T-helper 9 cell (primary cell): ENCODE data around the gene LEMD1.

Experiments
- DNase-seq: peaks from one replicate; pipeline ENCODE4 v3.0.0-alpha.2; 2020

Gene LEMD1

DNA sequence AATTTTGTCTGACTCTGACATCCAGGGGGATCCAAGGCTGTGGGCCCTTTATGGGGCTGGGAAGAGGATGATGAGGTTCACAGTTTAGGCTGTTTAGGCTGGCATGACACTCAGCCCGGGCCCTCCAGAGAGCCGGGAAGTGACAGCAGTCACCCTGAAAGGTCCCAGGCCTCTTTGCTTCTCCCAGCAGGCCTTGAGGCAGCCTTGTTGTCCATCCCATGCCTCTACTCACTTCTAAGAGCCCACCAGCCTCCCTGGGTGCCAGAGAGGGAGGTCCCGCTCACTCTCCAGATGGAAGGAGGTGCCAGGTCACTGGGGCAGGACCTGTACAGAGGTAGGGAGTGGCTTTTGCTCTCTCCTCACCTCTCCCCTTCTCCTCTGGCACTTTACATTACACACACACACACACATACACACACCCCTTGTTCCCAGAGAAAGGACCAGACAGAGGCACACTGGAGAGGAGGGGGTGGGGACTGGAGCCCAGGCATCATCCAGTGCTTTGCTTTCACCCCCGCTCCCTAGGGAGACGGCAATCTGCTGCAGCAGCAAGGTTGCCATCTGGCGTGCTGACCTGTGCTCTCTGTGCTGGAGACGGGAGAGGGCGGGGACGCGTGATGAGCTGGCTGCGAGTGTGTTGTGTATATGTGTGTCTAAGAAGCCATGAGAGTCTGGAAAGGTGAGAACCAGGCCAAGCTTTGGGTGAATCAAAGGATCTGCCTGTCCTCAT lies 69.7 kb downstream of the LEMD1 start:
- no peak for DNase-seq

DNA sequence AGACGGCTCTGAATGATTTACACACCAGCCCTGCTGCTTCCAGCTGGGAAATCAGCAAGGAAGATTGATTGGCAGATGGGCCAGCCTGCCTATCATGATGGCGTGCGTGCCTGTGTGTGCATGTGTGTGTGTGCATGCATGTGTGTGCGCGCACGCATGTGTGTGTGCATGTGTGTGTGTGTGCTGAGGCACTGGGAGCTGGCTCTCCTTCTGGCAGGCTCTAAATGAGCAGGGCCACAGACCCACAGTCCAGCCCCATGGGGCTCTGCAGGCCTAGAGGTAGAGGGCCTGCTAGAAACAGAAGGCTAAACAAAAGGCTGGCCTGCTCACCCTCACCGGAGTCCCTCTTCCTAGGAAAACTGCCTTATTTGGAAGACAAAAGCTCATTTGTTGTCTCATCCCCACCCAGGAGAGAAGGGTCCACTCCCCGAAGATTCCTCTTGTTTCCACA lies 71.1 kb downstream of the LEMD1 start:
- no peak for DNase-seq

DNA sequence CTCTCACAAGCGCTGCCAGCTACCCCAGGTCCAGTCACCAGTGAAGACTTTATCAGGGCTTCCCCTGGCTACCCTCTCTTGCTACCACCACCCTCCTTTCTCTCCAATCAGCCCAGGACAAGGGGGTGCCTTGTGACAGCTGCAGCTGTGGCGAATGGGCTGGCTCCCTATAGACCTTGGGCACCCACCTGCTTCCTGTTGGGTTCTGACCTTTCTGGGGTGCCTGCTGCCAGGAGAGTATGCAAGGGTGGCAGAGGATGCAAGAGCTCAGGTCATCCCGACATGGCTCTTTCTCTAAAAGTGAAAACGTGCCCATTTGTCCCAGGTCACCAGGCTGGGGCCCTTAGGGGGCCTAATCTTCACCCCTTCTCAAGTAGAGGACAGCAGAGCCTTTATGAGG lies 71.7 kb downstream of the LEMD1 start:
- DNase-seq: no peak

DNA sequence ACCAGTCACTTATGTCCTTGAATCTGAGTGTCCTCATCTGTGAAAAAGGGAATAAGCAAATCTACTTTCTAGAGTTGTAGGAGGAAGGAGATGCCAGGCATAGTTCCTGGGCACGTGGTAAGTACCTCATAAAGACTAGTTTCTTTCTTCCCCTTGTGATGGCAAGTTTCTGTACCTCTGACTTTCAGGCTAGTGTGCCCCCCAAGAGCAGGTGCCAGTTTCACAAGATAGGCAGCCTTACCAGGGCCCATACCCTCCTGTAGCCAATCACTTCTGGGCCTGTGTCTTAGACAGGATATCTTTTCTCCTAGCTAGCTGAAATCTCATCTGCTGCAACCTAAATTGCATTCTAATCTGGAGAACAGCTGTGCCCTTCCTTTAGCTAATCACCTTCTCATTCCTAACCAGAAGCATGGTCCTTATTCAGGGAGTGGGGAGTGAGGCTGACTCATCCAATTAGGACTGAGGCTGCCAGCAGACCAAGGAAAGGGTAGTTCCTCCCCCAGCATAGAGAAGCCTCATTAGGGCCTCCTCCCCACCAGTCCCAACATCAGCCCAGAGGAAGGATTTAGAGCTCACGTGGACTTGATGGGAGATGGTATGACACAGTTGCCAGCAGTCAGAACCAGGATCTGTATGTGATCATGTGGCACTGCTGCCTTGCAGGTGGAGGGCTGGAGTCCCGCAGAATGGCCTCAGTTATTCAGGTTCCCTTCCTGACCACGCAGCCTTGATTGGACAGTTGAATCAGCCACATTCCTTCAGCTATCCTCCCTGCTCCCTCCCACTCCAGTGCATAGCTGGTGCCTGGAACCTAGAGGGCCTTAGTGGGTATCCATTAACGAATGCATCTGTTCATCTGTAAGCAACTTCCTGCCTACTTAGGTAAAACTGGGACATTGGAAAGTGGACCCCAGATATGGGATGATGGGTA lies 73.0 kb downstream of the LEMD1 start:
- no peak for DNase-seq

DNA sequence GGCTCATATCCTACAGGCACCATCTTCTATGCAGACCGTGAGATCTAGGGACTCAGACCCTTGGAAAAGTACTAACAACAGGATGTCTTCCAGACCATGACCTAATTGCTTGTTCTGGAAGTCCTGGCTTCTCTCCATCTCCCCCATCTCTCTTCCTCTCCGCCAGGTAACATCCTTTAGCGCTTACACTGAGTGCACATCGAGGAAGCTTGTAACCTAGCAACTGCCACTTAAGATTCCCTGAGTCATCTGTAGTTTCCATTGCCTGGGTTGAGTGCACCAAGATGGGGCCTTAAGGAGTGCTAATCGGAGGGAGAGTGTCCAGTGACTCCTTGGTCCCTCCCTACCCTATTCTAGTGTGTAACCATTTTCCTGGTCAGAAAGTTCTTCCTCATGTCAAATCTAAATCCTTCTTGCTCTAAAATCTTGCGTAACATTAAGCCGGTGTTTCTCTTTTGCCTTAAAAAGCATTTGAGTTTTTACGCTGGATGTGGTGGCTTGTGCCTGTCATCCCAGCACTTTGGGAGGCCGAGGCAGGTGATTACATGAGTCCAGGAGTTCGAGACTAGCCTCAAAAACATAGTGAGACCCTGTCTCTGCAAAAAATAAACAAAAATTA lies 74.8 kb downstream of the LEMD1 start:
- DNase-seq: no peak

DNA sequence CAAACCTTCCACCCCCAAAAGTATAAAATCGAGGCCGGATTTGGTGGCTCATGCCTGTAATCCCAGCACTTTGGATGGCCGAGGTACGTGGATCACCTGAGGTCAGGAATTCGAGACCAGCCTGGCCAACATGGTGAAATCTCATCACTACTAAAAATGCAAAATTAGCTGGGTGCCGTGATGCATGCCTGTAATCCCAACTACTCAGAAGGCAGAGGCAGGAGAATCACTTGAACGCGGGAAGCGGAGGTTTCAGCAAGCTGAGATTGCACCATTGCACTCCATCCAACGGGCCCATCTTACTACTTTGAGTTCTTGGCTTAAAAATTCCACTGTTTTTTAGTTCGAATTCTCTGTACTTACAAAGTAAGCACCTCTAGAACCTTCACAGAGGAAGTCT lies 76.1 kb downstream of the LEMD1 start:
- DNase-seq: no peak

DNA sequence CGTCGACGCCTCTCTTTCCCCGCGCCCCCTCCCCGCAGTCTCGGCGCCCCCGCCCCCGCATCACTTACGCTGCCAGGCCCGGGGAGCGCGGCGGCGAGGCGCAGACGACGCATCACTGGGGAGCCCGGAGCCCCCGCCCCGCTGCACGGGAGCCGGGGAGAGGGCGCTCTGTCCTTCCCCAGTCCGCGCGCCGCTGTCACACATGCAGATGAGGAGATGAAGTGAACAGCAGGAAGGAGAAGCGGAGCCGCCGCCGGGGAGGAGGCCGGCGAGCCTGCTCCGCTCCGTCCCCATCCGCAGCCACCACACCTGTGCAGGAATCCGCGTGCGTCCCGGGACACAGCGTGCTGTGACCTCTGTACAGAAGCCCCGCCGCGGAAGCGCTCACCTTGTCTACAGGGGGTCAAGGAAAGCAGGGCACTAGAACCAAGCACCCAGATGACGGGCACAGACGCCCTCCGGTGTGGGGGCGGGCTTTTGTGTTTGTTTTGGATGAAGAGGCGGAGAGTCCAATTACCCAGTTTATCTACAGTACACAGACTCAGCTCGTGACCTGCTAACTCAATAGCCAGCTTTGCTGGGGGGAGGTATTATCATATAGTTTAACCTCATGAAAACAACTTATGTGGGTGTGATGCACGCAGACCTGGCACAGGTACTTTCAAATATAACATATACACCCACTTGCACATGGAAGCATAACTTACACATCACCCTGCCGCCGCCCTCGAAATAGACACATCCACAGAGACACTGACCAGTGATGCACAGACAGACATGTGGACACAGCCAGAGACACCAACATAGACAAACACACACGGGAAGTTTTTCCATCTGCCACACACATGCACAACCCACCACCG lies 77.6 kb downstream of the LEMD1 start:
- DNase-seq: peak; percentile 26

DNA sequence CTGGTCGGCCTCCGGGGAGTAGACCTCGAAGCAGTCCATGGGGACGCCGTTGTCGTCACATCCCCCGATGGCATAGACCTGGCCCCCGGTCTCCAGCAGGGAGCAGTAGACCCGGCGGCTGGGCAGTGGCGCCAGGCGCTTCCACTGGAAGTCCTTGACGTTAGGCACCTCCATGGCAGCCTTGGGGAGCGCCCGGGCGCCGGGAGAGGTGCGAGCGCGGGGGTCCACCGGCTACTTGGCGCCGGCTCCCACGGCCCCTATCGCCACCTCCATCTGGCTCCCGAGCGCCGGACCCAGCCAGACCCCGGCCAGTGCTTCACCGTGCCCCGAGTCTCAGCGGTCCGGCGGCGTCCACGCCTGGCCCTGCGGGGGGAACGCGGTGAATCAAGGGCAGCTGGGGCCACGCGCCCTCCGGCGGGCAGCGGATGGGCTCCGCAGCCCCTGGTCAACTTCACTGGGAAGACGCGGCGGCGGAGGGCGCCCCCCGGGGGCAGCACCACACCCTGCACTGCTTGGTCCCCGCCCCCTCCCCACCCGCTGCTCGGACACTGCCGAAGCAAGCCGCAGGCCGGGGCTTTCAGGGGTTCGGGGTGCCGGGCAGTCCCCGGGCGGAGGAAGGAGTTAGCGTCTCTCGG lies 78.3 kb downstream of the LEMD1 start:
- no peak for DNase-seq

DNA sequence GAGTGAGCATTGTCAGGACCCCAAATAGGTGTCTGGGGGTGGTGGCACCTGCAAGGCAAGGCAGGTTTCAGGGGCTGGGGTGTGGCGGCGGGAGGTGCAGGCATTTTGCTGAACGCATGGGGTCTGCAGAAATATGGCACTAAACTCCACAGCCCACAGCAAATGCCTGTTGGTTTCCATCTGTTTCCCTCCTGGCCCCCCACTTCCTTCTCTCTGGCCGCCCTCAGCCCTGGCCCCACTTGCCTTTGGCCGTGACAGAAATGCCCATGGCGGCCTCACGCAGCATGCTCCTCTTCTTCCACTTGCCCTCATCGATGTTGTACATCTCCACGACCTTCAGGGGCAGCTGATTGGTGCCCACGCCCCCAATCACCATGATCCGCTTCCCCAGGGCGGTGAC lies 78.9 kb downstream of the LEMD1 start:
- DNase-seq: no peak

DNA sequence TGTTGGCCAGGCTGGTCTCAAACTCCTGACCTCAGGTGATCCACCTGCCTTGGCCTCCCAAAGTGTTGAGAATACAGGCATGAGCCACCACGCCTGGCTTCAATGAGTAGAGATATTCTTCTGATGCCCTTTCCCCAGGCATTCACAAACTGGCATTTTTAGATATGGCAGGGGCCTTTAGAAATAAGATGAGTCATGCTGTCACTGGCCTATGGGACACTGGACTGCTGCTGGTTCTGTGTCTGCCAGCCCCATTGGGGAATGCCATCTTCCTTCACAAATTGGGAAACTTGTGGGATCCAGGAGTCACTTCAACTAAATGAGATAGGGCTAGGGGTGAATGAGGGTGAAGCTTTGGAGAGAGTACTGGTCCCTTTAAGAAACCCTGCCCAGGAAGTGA lies 81.2 kb downstream of the LEMD1 start:
- DNase-seq: no peak

DNA sequence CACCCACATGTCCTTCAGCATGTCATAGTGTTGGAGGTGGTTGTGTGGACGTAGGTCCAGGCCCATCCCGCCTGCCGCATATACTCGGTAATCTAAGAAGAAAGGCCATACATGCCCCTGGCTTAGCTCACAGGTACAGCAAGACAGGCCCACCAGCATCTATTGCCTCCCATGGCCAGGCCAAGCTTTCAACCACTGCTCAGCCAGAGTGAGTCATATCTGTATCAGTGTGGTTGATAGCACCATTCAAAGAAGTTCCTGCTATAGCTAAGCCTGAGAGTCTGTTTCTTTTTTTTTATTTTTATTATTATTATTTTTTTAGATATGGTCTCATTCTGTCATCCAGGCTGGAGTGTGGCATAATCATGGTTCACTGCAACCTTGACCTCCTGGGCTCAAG lies 82.1 kb downstream of the LEMD1 start:
- DNase-seq: no peak

DNA sequence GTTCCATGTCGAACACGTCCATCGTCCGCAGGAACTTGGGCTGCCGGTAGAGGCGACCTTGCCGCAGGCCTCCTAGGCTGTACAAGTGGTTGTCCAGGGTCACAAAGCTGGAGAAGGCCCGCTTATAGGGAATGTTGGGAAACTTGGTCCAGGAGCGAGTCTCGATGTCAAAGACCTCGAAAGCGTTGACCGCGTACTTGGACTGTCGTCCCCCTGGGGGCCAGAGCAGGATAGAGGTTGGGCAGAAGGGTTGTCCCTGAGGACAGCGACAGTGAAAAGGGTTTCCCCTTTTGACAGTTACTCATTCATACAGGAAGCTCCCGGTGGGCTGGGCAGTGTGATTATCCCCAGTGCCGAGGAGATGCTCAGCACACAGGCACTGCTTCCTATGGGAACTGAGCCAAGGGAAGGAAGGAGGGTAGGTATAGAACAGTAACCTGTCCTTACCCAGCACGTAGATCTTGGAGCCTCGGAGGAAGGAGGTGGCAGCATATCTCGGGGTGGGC lies 82.6 kb downstream of the LEMD1 start:
- no peak for DNase-seq

DNA sequence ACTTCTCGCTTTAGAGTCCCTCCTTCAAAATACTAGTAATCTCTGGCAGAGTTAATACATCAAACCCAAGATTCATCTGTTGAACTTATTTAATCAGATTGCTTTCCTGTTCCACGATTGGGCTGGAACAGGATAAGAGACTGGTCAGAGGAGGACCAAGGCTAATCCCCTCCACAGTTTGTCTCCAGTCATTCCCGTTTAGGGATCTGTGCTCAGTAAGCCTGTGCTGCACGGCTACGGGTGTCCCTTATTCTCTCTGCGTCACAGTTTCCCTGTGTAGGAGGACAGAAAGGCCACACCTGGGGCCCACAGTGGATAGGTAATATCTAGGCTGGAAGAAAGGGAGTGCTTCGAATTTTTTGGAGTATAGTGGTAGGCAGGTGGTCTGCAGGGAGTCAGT lies 83.8 kb downstream of the LEMD1 start:
- no peak for DNase-seq

DNA sequence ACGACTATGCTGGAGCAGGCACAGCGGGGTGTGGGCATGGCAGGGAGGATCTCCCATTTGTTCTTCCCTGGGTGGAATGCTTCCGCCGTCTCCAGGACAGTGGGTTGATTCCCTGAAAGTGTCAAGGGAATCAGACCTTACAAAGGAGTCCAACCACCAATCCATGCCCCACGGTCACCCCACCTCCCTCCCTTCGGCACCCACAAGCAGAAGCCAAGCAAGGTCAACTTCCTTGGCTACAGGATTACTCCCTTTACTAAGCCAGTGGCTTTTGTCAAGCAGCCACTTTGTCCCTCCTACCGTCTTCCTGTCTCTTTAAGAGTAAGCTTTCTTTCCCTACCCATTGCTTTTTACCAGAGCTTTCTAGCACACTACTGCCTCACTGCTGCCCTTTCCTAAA lies 84.4 kb downstream of the LEMD1 start:
- DNase-seq: no peak

DNA sequence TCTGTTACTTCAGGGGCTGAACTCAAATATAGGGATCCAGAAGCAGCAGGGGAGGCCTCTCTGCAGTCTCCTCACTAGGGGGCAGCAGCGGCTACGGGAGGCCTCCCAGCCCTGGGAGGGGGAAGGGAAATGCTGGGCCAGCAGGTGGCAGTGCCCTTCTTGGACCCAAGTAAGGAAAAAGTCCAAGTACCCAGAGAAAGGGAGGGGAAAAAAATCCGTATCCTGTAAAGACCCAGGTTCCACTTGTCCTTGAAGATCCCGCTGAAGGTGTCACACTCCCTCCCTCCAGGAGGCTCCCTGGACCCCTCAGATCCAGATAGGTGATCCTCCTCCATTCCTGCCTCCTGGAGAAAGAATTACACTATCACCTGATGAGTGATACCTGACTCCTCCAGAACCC lies 86.2 kb downstream of the LEMD1 start:
- DNase-seq: peak; percentile 71

DNA sequence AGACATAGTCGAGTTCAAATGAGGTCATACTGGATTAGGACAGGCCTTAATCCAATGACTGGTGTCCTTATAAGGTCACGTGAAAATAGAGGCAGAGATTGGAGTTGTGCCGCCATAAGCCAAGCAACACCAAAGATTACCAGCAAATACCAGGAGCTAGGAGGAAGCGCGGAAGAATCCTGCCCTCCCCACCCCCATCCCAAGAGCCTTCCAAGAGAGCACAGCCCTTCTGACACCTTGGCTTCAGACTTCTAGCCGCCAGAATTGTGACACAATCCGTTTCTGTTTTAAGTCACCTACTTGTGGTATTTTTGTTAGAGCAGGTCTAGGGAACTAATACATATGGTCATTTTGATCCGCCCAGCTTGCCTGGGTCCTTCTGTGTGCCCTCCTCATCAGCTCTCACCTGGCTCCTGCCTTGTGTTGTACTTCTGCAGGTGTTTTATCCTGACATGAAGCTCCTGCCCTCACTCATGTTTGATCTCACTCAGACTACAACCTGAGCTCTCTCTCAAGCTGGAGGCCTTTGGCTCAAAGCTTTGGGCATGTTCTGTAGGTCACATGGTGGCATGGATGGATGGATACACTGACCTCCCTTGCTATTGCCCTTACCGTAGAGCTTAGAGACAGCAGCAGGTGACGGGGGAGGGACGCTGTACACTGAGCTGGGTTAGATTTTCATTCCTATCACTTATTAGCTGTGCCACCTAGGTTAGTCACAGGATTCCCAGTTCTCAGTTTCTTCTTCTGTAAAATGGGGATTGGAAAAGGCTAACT lies 89.7 kb downstream of the LEMD1 start:
- no peak for DNase-seq
